ENCODE data around the gene THUMPD1. TPM values are rescaled to one million over a fixed set of nuclear protein-coding genes. Genes with fewer than 3 reads are reported as not detected.
A peak's percentile ranks its signal among the peaks of the same experiment; 100 is the strongest.

THUMPD1 gene
- 10 to 100 TPM; 86.1 to 92.2 (median 87.1) TPM for total RNA-seq
- 117 TPM for total RNA-seq (2013)

DNA sequence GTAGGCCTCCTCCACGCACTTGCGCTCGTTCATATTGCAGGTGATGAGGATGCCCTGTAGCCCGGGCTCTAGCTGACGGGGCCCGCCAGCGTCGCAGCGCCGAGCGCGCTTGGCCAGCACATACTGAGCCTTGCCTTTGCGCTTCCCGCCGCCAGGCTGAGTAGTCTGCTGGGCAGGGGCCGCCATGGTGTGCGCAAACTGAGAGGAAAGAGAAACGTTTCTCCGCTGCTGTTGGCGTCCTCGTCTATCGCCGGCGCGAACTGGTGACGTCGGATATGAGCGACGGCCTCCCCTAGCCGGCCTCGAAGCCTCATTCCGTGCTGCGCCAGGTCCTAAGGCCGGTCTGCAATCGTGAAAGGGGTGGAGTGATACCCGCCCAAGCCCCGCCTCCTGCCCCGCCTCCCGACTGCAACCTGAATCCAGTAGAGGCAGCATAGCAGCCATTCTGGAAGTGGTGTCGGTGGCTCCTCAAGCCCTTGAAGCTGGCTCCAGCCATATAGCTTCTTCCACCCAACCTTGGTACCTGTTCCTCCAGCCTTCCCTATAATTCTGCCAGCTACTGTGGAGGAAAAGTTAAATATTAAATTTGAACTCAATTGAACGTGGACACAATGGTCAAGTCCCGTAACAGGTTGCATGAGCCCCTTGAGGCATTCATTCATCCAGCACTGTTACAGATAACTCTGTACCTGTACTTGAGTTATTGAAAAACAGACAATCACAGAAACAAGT is at the start of gene THUMPD1:
Gene THUMPD1, minus strand, starts transcription at position 265 of the 732 bp plus-strand sequence. Its CDS starts 79 bp downstream, at position 186.
- TF ChIP-seq, protein P1, sequence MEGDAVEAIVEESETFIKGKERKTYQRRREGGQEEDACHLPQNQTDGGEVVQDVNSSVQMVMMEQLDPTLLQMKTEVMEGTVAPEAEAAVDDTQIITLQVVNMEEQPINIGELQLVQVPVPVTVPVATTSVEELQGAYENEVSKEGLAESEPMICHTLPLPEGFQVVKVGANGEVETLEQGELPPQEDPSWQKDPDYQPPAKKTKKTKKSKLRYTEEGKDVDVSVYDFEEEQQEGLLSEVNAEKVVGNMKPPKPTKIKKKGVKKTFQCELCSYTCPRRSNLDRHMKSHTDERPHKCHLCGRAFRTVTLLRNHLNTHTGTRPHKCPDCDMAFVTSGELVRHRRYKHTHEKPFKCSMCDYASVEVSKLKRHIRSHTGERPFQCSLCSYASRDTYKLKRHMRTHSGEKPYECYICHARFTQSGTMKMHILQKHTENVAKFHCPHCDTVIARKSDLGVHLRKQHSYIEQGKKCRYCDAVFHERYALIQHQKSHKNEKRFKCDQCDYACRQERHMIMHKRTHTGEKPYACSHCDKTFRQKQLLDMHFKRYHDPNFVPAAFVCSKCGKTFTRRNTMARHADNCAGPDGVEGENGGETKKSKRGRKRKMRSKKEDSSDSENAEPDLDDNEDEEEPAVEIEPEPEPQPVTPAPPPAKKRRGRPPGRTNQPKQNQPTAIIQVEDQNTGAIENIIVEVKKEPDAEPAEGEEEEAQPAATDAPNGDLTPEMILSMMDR (IDR thresholded peaks at IDR 0.05), result no peak
- intact Hi-C loops (cut with micrococcal nuclease), result loop anchor here (1.0 to 2.0 kb wide), 3 partner anchors 22 to 159 kb away; partner anchors contain the start of genes DCUN1D3, ERI2, LYRM1 and REXO5
- H3K4me3 ChIP-seq (ENCODE audit: low read length), result peak within 1 kb of the TSS; percentile 100
- DNase-seq (peak; percentile 96 to 98), ATAC-seq (peak; percentile 92 to 98 (median 92))
- Mint-ChIP-seq H3K27me3 (ENCODE audit: low read depth in 2 of 2) (no peaks in the 10 kb centered on the region), H3K27ac (peak within 1 kb of the TSS; percentile 90 to 94), H3K4me1 (peaks cover 15 to 30% of the 10 kb centered on the region in 2 donors), H3K36me3 (peaks cover 6% of the 10 kb centered on the region), H3K9me3 (no peaks in the 10 kb centered on the region), H3K4me3 (peak within 1 kb of the TSS; percentile 96)
- WGBS (ENCODE audit: insufficient coverage), result 5% methylated on average over 42 of the region's 42 CpGs
- peaks cover 22% of the 10 kb centered on the region for H3K4me1 ChIP-seq (ENCODE audit: control insufficient read depth, insufficient read depth, low read length)
- H3K27me3 ChIP-seq (ENCODE audit: control insufficient read depth, insufficient read depth, low read length), result no peaks in the 10 kb centered on the region
- H3K9me3 ChIP-seq (ENCODE audit: control insufficient read depth, insufficient read depth, low read length), result peaks cover 3% of the 10 kb centered on the region
- peaks cover 26% of the 10 kb centered on the region for H3K36me3 ChIP-seq (ENCODE audit: control insufficient read depth, insufficient read depth, low read length)
- H3K27ac ChIP-seq (ENCODE audit: low read length), result peak within 1 kb of the TSS; percentile 99

- H3K27me3 ChIP-seq (ENCODE audit: control insufficient read depth, insufficient read depth, low read length), result no peaks in the 10 kb centered on the region
- Mint-ChIP-seq H3K27ac (no peak overlapping the region), H3K9me3 (no peaks in the 10 kb centered on the region), H3K4me1 (no peaks in the 10 kb centered on the region), H3K36me3 (no peaks in the 10 kb centered on the region), H3K4me3 (no peak overlapping the region), H3K27me3 (ENCODE audit: low read depth in 2 of 2) (no peaks in the 10 kb centered on the region)
- TF ChIP-seq, protein P1 (IDR thresholded peaks at IDR 0.05), result no peak
- H3K36me3 ChIP-seq (ENCODE audit: control insufficient read depth, insufficient read depth, low read length), result no peaks in the 10 kb centered on the region
- no peak overlapping the region for H3K4me3 ChIP-seq (ENCODE audit: low read length)
- H3K27ac ChIP-seq (ENCODE audit: low read length), result no peak overlapping the region
- intact Hi-C loops (cut with micrococcal nuclease), result no loop called here
- no peaks in the 10 kb centered on the region for H3K9me3 ChIP-seq (ENCODE audit: control insufficient read depth, insufficient read depth, low read length)
- ATAC-seq (no peak), DNase-seq (no peak)
- no peaks in the 10 kb centered on the region for H3K4me1 ChIP-seq (ENCODE audit: control insufficient read depth, insufficient read depth, low read length)
Observed at GRCh38 chr16:20789130-20789529, 47.5 kb upstream of the THUMPD1 start.

GRCh38 chr16:20784204-20784603 is 42.6 kb upstream of the THUMPD1 start:
- TF ChIP-seq, protein P1 (IDR thresholded peaks at IDR 0.05), result no peak
- no peak overlapping the region for H3K27ac Mint-ChIP-seq
- no peaks in the 10 kb centered on the region for H3K9me3 ChIP-seq (ENCODE audit: control insufficient read depth, insufficient read depth, low read length)
- H3K4me1 Mint-ChIP-seq, result no peaks in the 10 kb centered on the region
- no peak overlapping the region for H3K27ac ChIP-seq (ENCODE audit: low read length)
- DNase-seq (no peak), ATAC-seq (no peak)
- H3K36me3 Mint-ChIP-seq, result no peaks in the 10 kb centered on the region
- intact Hi-C loops (cut with micrococcal nuclease), result no loop called here
- no peak overlapping the region for H3K4me3 ChIP-seq (ENCODE audit: low read length)
- peaks cover 4% of the 10 kb centered on the region for H3K36me3 ChIP-seq (ENCODE audit: control insufficient read depth, insufficient read depth, low read length)
- no peaks in the 10 kb centered on the region for H3K9me3 Mint-ChIP-seq
- H3K4me3 Mint-ChIP-seq, result no peak overlapping the region
- H3K27me3 ChIP-seq (ENCODE audit: control insufficient read depth, insufficient read depth, low read length), result no peaks in the 10 kb centered on the region
- no peaks in the 10 kb centered on the region for H3K4me1 ChIP-seq (ENCODE audit: control insufficient read depth, insufficient read depth, low read length)
- H3K27me3 Mint-ChIP-seq (ENCODE audit: low read depth in 2 of 2), result no peaks in the 10 kb centered on the region

- TF ChIP-seq, protein P1 (IDR thresholded peaks at IDR 0.05), result no peak
- H3K27me3 Mint-ChIP-seq (ENCODE audit: low read depth in 2 of 2), result no peaks in the 10 kb centered on the region
- H3K4me3 ChIP-seq (ENCODE audit: low read length), result no peak overlapping the region
- H3K27me3 ChIP-seq (ENCODE audit: control insufficient read depth, insufficient read depth, low read length), result no peaks in the 10 kb centered on the region
- H3K4me3 Mint-ChIP-seq, result no peak overlapping the region
- no peak for DNase-seq
- no peak overlapping the region for H3K27ac Mint-ChIP-seq
- no peaks in the 10 kb centered on the region for H3K36me3 Mint-ChIP-seq
- no peak for ATAC-seq
- H3K4me1 Mint-ChIP-seq, result no peaks in the 10 kb centered on the region
- no peaks in the 10 kb centered on the region for H3K9me3 Mint-ChIP-seq
- H3K9me3 ChIP-seq (ENCODE audit: control insufficient read depth, insufficient read depth, low read length), result no peaks in the 10 kb centered on the region
- WGBS (ENCODE audit: insufficient coverage), result 96% methylated on average over 2 of the region's 2 CpGs
- no peaks in the 10 kb centered on the region for H3K4me1 ChIP-seq (ENCODE audit: control insufficient read depth, insufficient read depth, low read length)
- H3K36me3 ChIP-seq (ENCODE audit: control insufficient read depth, insufficient read depth, low read length), result peaks cover 4% of the 10 kb centered on the region
- intact Hi-C loops (cut with micrococcal nuclease), result no loop called here
- no peak overlapping the region for H3K27ac ChIP-seq (ENCODE audit: low read length)
Observed at GRCh38 chr16:20782470-20782869, 40.9 kb upstream of the THUMPD1 start.

Data from natural killer cell (primary cell).